Measurements from ENCODE around the gene B3GNT9.
A peak's percentile ranks its signal among the peaks of the same experiment; 100 is the strongest.

The B3GNT9 gene

DNA sequence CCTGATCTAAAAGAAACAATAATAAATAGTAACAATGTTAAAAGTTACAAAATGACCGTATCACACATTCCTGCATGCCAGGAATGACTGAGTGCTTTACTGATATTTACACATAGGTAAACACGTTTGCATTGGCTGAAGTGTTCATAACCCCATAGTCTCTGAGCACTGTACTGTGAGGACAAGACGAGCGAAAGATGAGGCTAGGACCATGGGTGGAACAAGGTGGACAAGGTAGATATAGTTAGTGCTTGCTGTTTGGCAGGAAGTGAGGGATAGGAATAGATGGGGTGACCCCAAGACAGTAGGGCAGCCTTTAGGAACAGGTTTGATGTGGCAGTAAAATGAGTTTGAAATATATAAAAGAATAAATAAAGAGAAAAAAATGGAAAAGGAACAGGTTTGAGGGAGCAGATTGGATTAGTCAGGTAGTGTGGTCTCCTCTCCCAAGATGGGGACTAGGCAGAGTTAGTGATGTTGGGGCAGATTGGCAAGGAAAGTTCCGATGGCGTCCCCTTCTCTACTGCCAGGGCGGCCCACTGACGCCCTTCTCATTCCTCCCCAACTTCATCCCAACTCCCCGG lies 40.7 kb upstream of the B3GNT9 start:
- Mint-ChIP-seq H3K27me3 (no peaks in the 10 kb centered on the region), H3K36me3 (ENCODE audit: insufficient read depth) (peaks cover 7% of the 10 kb centered on the region), H3K4me3 (peak overlapping the region; percentile 89), H3K27ac (ENCODE audit: low read depth) (peak overlapping the region; percentile 64), H3K9me3 (no peaks in the 10 kb centered on the region), H3K4me1 (peaks cover 43% of the 10 kb centered on the region)
- ATAC-seq (replicated peaks; ENCODE audit: extremely low read depth, poor library complexity, severe bottlenecking) (no peak), DNase-seq (ENCODE audit: low spot score in 2 of 2) (no peak)

DNA sequence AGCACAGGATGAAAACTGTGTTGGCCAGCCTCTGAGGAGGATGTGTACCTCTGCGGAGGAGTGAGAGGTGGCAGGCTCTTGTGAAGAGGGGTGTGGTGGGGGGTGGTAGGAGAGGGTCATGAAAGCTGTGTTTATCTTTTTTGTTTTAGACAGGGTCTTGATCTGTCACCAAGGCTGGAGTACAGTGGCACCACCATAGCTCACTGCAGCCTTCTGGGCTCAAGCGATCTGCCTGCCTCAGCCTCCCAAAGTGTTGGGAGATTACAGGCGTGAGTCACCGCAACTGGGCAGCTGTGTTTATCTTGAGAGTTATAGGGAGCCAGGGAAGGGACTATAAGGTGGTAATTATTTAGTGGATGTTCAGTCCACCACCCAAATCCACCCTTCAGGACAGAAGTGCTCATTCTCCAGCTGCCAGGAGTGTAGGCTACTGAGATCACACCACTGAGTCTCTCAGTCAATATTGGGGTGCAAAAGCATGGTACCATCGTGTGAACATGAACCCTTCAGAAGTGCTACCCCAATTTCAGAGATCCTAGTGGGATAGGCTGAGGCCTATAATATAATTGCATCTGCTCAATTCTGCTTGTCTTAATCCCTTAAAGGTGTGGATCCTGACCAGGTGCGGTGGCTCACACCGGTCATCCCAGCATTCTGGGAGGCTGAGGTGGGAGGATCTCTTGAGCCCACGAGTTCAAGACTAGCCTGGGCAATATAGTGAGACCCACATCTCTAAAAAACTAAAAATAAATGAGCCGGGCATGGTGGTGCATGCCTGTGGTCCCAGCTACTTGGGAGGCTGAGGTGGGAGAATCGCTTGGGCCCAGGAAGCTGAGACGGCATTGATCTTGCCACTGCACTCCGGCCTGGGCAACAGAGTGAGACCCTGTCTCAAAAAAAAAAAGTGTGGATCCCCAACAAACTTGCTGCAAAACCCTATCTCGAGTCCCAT lies 39.9 kb upstream of the B3GNT9 start:
- no peaks in the 10 kb centered on the region for H3K9me3 Mint-ChIP-seq
- peaks cover 5% of the 10 kb centered on the region for H3K36me3 Mint-ChIP-seq (ENCODE audit: insufficient read depth)
- peaks cover 35% of the 10 kb centered on the region for H3K4me1 Mint-ChIP-seq
- H3K27ac Mint-ChIP-seq (ENCODE audit: low read depth), result peak overlapping the region; percentile 64
- H3K4me3 Mint-ChIP-seq, result peak overlapping the region; percentile 89
- ATAC-seq (replicated peaks; ENCODE audit: extremely low read depth, poor library complexity, severe bottlenecking) (no peak), DNase-seq (ENCODE audit: low spot score in 2 of 2) (no peak)
- H3K27me3 Mint-ChIP-seq, result no peaks in the 10 kb centered on the region

DNA sequence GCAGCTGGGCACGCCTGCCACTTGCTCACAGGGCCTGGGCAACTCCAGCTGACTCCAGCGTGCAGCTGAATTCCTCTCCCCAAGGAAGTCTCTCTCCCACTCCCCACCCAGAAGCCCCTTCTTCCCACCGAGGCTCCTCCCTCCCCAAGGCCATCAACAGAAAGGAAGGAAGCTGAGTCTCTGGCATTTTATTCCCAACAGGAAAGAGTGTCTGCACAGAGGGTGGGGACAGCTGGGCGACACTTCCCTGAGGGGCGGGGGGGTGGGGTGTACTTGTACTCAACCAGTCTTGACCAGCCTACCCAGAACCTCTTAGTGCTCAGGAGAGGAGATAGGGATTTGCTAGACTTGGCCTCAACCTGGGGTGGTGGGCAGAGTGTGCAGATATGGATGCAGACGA lies 39.2 kb upstream of the B3GNT9 start, which contains the start of gene EXOC3L1:
EXOC3L1 (minus strand) TSS at position 96 of the 400 bp plus-strand sequence. CDS start 460 bp downstream, outside the sequence.
- H3K4me3 Mint-ChIP-seq, result peak within 1 kb of the TSS; percentile 89
- no peaks in the 10 kb centered on the region for H3K9me3 Mint-ChIP-seq
- ATAC-seq (replicated peaks; ENCODE audit: extremely low read depth, poor library complexity, severe bottlenecking), result no peak
- no peak within 1 kb of the TSS for H3K27ac Mint-ChIP-seq (ENCODE audit: low read depth)
- peaks cover 38% of the 10 kb centered on the region for H3K4me1 Mint-ChIP-seq
- no peak for DNase-seq (ENCODE audit: low spot score in 2 of 2)
- no peaks in the 10 kb centered on the region for H3K27me3 Mint-ChIP-seq
- peaks cover 6% of the 10 kb centered on the region for H3K36me3 Mint-ChIP-seq (ENCODE audit: insufficient read depth)

DNA sequence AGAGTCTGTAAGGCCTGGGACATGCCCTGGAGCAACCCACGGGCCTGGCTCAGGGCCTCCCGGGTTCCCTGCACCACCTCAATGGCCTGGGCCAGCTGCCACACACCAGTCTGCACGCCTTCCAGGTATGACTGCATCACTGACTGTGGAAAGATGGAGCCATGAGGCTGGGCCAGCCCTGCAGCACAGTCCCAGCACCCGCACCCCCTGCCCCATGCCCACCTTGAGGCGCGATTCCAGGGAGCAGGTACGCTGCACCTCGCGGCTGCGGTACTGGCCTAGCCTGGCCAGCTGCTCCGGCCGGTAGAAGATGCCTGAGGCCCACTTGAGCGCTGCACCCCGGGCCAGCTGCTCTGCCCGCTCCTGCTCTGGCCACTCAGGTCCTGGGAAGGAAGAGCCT lies 38.0 kb upstream of the B3GNT9 start:
- no peaks in the 10 kb centered on the region for H3K9me3 Mint-ChIP-seq

DNA sequence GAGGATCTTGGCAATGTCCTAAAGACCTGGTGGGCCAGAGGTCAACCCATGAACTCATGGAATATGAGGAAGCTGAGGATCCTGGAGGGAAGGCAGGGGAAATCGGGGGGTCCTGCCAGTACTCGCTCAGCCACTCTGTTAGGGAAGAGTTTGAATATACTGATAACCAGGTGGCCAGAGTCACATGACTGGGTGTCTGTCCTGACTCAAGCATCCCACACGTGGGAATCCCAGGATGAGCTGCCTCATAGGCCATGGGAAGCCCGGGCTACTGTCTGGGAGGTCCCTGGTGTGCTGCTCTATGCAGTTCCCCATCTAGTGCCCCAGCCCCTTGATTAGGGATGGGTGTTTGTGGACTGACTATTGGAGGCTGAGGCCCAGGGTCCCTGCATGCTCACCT lies 37.5 kb upstream of the B3GNT9 start:
- no peaks in the 10 kb centered on the region for H3K9me3 Mint-ChIP-seq
- no peaks in the 10 kb centered on the region for H3K27me3 Mint-ChIP-seq
- H3K4me1 Mint-ChIP-seq, result peaks cover 32% of the 10 kb centered on the region
- no peak overlapping the region for H3K4me3 Mint-ChIP-seq
- ATAC-seq (replicated peaks; ENCODE audit: extremely low read depth, poor library complexity, severe bottlenecking), result no peak
- no peak overlapping the region for H3K27ac Mint-ChIP-seq (ENCODE audit: low read depth)
- no peak for DNase-seq (ENCODE audit: low spot score in 2 of 2)
- H3K36me3 Mint-ChIP-seq (ENCODE audit: insufficient read depth), result peaks cover 6% of the 10 kb centered on the region

More for the DNA sequence above, 38.0 kb upstream of the B3GNT9 start:
- ATAC-seq (replicated peaks; ENCODE audit: extremely low read depth, poor library complexity, severe bottlenecking) (no peak), DNase-seq (ENCODE audit: low spot score in 2 of 2) (no peak)
- H3K36me3 Mint-ChIP-seq (ENCODE audit: insufficient read depth), result peaks cover 6% of the 10 kb centered on the region
- no peaks in the 10 kb centered on the region for H3K27me3 Mint-ChIP-seq
- H3K4me3 Mint-ChIP-seq, result no peak overlapping the region
- peaks cover 37% of the 10 kb centered on the region for H3K4me1 Mint-ChIP-seq
- no peak overlapping the region for H3K27ac Mint-ChIP-seq (ENCODE audit: low read depth)

DNA sequence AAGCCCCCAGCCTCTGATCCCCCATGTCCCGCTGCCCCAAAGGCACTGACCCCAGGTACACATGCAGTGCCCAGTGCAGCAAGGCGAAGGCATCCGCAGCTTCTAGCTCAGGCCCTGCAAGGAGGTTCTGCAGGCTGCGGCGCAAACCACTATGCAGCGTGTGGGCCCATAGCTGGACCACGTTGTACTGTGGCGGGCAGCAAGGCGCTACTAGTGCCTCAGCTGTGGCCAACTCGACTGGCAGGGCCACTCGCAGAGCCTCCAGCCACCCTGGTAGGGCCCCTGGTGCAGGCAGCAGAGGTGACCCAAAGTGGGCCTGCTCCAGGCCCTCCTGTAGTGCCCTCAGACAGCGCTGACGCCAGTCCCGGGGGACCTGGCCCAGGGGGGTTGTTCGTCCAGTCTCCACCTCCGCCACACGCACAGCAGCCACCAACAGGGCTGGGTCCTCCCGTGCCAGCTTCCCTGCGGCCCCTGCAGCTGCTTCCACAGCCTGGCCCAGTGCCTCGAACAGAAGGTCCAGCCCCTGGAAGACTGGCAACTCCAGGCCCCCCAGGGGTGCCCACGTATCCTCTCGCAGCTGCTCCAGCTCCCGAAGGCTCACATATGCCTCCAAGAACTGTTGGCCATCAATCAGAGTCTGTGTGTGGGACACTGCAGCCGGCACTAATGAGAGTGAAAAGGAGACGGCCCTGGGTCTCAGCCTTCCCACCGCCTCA lies 36.5 kb upstream of the B3GNT9 start:
- Mint-ChIP-seq H3K27ac (ENCODE audit: low read depth) (no peak overlapping the region), H3K36me3 (ENCODE audit: insufficient read depth) (peaks cover 6% of the 10 kb centered on the region), H3K9me3 (no peaks in the 10 kb centered on the region), H3K4me3 (no peak overlapping the region), H3K4me1 (peaks cover 22% of the 10 kb centered on the region), H3K27me3 (no peaks in the 10 kb centered on the region)
- DNase-seq (ENCODE audit: low spot score in 2 of 2), result no peak
- ATAC-seq (replicated peaks; ENCODE audit: extremely low read depth, poor library complexity, severe bottlenecking), result no peak

DNA sequence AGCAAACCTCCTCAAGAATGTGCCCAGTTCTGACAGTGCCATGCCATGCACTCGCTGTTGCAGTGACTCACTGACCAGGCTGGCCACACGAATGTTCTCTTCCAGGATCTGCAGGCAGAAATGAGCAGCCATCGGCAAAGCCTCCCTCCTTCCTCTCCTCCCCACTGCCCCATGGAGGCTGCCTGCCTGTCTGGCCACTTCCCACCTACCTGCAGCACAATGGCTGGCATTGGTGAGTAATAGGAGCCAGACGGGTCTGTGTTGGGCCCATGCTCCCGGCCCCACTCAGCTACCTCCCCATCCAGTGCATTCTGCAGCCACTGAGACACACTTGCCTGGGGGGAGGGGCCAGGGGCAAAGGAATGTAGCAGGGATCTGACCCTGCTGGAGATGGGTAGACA lies 35.8 kb upstream of the B3GNT9 start:
- Mint-ChIP-seq H3K27ac (ENCODE audit: low read depth) (no peak overlapping the region), H3K27me3 (no peaks in the 10 kb centered on the region), H3K4me3 (no peak overlapping the region), H3K9me3 (no peaks in the 10 kb centered on the region), H3K36me3 (ENCODE audit: insufficient read depth) (peaks cover 3% of the 10 kb centered on the region), H3K4me1 (peaks cover 17% of the 10 kb centered on the region)
- no peak for ATAC-seq (replicated peaks; ENCODE audit: extremely low read depth, poor library complexity, severe bottlenecking)
- DNase-seq (ENCODE audit: low spot score in 2 of 2), result no peak

DNA sequence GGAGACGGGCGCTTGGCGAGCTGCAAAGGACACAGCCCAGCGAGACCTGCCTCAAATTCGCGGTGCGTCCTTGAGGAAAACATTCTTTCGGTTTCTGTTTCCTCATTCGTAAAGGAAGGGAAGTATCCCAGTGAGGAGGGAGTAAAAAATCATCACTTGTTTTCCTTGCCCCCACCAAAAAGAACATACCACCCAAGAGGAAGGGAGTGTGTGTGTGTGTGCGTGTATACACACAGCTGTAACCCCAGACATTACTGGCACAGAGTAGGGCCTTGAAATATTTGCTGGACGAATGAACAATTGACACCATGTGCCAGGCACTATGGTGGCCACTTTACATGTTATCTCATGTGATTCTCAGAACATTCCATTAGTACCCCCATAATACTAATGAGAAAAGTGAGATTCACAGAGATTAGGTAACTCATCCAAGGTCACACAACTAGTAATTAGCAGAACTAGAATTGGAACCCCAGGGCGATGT lies 34.9 kb upstream of the B3GNT9 start:
- Mint-ChIP-seq H3K4me1 (peaks cover 12% of the 10 kb centered on the region), H3K27ac (ENCODE audit: low read depth) (peak overlapping the region; percentile 70)

DNA sequence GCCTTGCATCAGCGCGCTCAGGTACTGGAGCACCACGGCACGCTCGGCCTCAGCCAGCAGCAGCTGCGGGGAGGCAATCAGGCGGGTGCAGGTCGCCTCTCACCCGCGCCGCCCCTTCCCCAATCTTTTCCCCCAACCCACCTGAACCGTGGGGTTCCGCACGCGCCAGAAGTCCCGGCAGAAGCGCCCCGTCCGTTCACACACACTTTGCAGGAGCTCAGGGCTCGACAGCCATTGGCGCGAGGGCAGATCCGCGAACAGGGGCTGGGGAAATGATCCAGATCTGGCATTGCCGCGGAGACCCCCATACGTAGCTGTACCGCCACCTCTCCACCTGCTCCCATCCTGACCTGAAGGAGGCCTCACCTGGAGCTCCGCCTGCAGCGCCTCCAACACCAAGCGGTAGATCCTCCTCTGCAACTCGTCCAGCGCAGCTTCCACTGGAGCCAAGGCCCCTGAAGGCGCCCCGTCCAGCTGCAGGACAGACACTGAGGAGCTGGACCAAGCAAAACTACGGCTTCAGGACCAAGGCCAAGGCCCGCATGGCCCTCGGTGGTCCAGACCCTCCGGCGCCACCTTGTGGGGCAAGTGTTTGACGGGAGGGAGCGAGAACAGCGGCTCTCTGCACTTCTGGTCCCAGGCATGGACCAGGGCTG lies 34.3 kb upstream of the B3GNT9 start:
- Mint-ChIP-seq H3K4me3 (no peak overlapping the region), H3K27me3 (no peaks in the 10 kb centered on the region), H3K36me3 (ENCODE audit: insufficient read depth) (peaks cover 3% of the 10 kb centered on the region), H3K9me3 (no peaks in the 10 kb centered on the region), H3K27ac (ENCODE audit: low read depth) (peak overlapping the region; percentile 70), H3K4me1 (peaks cover 12% of the 10 kb centered on the region)
- DNase-seq (ENCODE audit: low spot score in 2 of 2), result peak; percentile 74 to 79
- peak; percentile 18 for ATAC-seq (replicated peaks; ENCODE audit: extremely low read depth, poor library complexity, severe bottlenecking)

More for the DNA sequence above, 34.9 kb upstream of the B3GNT9 start:
- no peak overlapping the region for H3K4me3 Mint-ChIP-seq
- no peak for DNase-seq (ENCODE audit: low spot score in 2 of 2)
- H3K36me3 Mint-ChIP-seq (ENCODE audit: insufficient read depth), result peaks cover 3% of the 10 kb centered on the region
- no peak for ATAC-seq (replicated peaks; ENCODE audit: extremely low read depth, poor library complexity, severe bottlenecking)
- H3K27me3 Mint-ChIP-seq, result no peaks in the 10 kb centered on the region
- H3K9me3 Mint-ChIP-seq, result no peaks in the 10 kb centered on the region

DNA sequence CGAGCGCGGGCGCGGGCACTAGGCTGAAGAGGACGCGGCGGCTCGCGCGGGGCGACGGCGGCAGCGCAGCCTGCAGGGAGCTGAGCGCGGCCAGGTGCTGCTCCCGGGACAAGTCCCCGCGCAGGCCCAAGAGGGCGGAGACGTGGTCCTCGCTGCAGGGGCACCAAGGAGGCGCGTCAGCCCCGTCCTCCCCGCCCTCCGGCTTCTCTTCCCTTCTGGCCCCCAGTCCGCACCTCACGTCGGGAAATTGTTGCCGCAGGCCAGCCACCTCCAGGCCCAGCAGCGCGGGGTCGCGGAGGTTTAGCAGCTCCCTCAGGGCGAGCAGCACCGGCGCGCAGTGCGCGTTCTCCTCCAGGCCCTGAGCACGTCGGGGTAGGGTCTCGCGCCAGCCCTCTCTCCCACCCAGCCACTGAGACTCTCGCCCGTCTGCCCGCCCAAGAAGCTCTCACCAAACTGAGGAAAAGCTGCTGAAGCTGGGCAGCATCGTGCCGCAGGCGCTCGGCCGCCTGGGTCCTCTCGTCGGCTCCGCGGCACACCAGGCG lies 33.7 kb upstream of the B3GNT9 start:
- H3K27me3 Mint-ChIP-seq, result no peaks in the 10 kb centered on the region
- H3K36me3 Mint-ChIP-seq (ENCODE audit: insufficient read depth), result peaks cover 3% of the 10 kb centered on the region
- no peaks in the 10 kb centered on the region for H3K9me3 Mint-ChIP-seq
- no peak for ATAC-seq (replicated peaks; ENCODE audit: extremely low read depth, poor library complexity, severe bottlenecking)
- H3K4me1 Mint-ChIP-seq, result peaks cover 12% of the 10 kb centered on the region
- DNase-seq (ENCODE audit: low spot score in 2 of 2), result no peak
- H3K27ac Mint-ChIP-seq (ENCODE audit: low read depth), result peak overlapping the region; percentile 70
- H3K4me3 Mint-ChIP-seq, result no peak overlapping the region

DNA sequence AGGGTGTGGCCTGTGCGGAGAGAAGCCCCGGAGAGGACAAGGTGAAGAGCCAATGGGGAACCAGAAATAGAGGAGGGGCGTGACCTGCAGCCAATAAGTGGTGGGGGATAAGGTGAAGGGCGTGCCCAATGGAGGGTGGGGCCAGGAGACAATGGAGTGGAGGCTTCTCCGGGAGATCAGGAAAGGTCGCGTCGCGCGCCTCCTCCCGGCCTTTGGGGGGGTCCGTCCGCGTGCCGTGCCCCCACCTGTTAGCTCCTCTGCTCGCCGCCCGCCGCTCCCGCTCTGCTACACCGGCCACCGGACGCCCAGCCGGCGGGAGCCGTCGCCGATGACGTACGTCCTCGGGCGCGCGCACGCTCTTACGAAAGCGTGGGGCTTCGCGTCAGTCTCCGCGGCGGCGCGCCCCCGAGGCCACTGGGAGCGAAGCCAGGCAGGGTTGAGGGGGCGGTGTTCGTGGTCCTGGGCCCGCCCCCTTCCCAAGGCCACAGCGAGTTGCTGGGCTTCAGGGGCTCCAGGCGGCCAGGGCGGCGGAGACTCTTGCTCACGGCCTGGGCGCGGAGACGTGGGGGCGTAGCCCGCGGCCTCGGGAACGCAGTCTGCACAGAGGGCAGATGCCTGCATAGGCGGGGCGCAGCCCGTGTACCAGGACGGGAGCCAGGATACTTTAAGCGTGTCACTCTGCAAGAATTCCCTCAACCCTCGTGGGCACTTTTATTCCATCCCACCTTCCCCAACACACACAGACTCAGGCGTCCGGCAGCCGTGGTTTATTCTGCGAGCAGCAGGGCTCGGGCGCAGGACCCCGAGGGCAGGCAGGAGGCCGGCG lies 33.0 kb upstream of the B3GNT9 start, which contains the start of gene MATCAP1:
MATCAP1 (minus strand) TSS at position 337 of the 826 bp plus-strand sequence. CDS start 3,353 bp downstream, outside the sequence.
- Mint-ChIP-seq H3K4me3 (no peak within 1 kb of the TSS), H3K9me3 (no peaks in the 10 kb centered on the region), H3K4me1 (peaks cover 15% of the 10 kb centered on the region), H3K27me3 (no peaks in the 10 kb centered on the region), H3K36me3 (ENCODE audit: insufficient read depth) (peaks cover 3% of the 10 kb centered on the region), H3K27ac (ENCODE audit: low read depth) (peak within 1 kb of the TSS; percentile 70)
- DNase-seq (ENCODE audit: low spot score in 2 of 2) (peak; percentile 79 to 92), ATAC-seq (replicated peaks; ENCODE audit: extremely low read depth, poor library complexity, severe bottlenecking) (peak; percentile 95)
